HG02642 (cell line): ENCODE data around the gene CRYGN.

Source experiments
- ATAC-seq: cut with Tn5 transposase; IDR thresholded peaks from one replicate; pipeline ENCODE4 v1.9.1; 2021; ENCODE audit warnings: mild to moderate bottlenecking; ENCODE audit not compliant: unreplicated experiment, poor library complexity

CRYGN gene

GRCh38 chr7:151427705-151428377 lies 12.1 kb downstream of the CRYGN start:
- ATAC-seq, result no peak

DNA sequence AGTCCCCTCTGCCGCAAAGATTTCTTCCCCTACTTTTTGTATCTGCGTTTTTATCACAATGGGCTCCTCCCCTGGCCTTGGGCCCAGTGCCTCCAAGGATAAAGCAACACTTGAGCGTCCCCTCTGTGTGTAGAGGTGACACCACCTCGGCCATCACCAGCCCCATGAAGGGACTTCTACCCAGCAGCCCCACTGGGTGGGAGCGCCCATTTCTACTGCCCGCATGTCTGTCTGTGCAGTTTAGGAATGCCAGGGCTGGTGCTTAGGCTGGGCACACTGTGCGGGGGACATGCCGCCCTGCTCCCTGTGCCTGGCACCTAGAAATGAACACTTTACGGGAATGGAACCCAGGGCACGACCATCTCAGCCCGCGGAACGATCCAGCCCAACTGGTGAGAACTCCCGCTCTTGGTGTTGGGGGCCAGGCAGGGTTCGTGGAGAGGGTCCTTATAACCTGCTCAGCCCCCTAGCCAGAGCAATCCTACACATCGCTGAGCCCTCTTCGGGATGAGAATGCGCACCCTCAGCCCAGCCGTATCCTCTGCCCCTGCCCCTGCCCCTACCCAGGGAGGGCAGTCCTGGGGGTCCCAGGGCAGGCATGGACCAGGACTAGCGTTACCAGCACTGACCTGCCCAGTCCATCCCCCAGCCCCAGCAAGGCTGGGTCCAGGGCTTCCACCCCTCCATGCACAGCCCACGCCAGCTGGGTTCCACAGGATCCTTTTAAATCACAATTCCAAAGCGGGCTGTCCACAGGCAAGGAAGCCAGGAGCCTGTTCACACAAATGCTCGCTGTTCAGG lies 12.8 kb downstream of the CRYGN start:
- no peak for ATAC-seq

DNA sequence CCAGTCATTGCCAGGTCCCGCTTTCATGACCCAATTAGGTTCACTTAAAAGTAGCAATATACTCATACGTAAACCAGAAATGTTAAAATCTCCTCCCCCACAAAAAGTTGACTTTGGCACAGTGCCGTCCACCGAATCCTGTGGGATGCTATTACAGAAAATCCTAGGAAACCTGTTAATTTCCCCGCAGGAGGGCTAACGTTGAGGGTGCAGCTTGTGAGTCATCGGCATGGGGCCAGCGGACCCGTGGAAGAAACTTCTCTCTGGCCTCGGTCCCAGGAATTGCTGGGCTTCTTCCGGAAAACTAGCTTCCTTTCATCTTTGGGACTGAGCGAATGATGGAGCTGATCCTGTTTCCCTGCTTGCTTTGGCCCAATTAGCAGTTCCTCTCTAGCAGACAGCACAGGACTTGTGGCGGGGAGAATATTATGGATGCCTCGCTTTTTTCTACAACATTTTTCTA lies 13.5 kb downstream of the CRYGN start:
- no peak for ATAC-seq

- ATAC-seq, result no peak
Observed at GRCh38 chr7:151425670-151426440, 14.1 kb downstream of the CRYGN start.

GRCh38 chr7:151424799-151425198 lies 15.1 kb downstream of the CRYGN start:
- ATAC-seq, result no peak

GRCh38 chr7:151423936-151424335 lies 16.0 kb downstream of the CRYGN start:
- no peak for ATAC-seq

GRCh38 chr7:151423226-151423625 lies 16.7 kb downstream of the CRYGN start:
- no peak for ATAC-seq

- no peak for ATAC-seq
Observed at GRCh38 chr7:151422212-151422611, 17.7 kb downstream of the CRYGN start.

GRCh38 chr7:151420144-151420543 lies 19.8 kb downstream of the CRYGN start:
- no peak for ATAC-seq

DNA sequence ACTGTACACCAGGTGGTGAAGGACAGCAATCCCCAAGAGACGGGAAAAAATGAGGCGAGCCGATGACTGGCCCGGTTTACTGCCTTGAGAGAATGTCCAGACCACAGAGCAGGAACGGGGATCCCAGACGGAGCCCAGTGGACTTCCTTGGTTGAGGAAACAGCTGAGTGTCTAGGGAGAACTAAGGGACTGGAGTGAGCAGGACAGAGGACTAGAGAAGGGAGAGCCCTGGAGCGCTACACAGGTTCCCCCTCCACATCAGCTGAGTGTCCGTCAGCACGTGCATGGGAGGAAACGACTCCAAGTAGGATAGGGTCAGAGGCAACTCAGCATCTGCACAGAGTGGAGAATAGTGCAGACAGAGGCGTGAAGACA lies 23.0 kb downstream of the CRYGN start:
- no peak for ATAC-seq

- ATAC-seq, result no peak
Observed at GRCh38 chr7:151416112-151416940, 23.6 kb downstream of the CRYGN start.

- no peak for ATAC-seq
Observed at GRCh38 chr7:151415375-151416105, 24.4 kb downstream of the CRYGN start.

- ATAC-seq, result no peak
Observed at GRCh38 chr7:151413241-151413640, 26.7 kb downstream of the CRYGN start.

DNA sequence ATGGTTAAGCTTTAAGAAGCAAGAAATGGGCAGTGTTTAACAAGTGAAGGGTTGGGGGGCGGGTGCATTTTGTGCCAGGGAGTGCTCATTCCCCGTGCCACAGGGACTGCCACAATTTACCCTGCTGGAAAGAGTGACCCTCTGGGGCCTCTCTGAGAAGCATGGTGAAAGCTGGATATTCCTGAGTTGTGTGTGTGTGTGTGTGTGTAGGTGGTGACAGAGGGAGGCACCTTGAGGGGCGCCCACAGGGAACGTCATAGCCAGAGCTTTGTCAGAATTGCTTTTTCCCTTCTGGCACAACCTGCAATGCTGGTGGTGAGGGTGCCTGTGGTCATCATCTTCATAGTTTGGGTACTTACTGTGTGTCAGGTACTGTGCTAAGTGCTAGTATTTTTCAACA lies 27.6 kb downstream of the CRYGN start:
- ATAC-seq, result no peak

- no peak for ATAC-seq
Observed at GRCh38 chr7:151411551-151411950, 28.4 kb downstream of the CRYGN start.

DNA sequence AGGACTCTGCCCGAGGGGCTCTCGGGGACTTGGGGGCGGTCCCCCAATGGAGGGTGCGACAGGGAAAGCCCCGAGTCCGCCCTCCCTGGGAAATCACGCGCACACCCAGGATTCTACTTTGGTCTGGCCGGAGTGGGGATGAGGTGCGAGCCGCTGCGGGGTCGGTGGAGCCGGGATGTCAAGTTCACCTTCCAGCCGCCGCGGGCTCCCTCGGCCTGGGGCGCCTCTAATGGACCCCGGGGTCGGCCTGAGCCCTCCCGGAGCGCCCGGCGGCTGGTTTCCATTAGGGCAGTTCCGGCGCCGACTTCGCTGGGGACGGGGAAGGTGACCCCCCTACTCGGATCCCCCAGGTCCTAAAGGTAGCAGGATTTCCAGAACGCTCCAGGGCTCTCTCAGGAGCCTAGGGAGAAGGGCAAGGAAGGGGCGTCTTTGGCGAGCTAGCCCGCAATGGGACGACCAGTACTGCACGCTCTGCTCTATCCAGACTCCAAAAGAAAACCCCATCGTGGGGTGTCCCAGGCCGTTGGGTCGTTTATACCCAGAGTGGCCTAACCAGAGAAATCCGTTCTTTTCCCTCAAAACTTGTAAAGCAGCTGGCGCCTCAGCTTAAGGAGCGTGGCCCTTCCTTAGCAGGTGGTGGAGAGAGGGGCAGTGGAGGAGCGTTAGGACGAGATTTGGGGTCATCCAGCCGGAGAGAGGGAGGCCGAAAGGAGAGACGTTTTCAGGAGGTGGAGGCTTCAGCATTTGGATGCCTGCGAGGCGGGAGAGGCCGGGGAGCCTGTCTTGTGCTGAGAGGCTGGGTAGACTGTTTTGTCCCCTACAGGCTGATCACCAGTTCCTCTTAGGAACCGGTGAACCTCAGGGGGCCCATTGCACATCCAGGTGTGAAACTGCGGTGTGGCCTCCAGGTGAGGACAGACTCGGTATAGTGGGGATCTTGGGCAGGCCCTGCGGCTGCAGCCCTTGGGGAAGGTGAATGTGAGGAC lies 29.2 kb downstream of the CRYGN start:
- ATAC-seq, result no peak

GRCh38 chr7:151409667-151410404 lies 30.1 kb downstream of the CRYGN start, which contains the start of gene WDR86:
Gene WDR86, minus strand, starts transcription at chr7:151410038. Its CDS starts 449 bp downstream, at chr7:151409589.
- no peak for ATAC-seq
